ENCODE measurements around the gene CTNNA3.

CTNNA3 gene

GRCh38 chr10:66964946-66965345, 731.0 kb downstream of the CTNNA3 start:
- Histone ChIP-seq H3K4me2 (ENCODE audit: low read depth, low read length, poor library complexity, severe bottlenecking) (no peak overlapping the region), H3K36me3 (ENCODE audit: low read length) (no peaks in the 10 kb centered on the region), H3F3A (ENCODE audit: insufficient read depth) (no peaks in the 10 kb centered on the region), H3K27ac (ENCODE audit: low read depth, low read length) (no peak overlapping the region), H3K27me3 (ENCODE audit: low read length) (no peaks in the 10 kb centered on the region), H3K9ac (ENCODE audit: low read length) (no peak overlapping the region), H4K20me1 (ENCODE audit: low read depth, low read length) (no peaks in the 10 kb centered on the region), H3K9me2 (replicated peaks; ENCODE audit: insufficient read depth, low read length) (no peaks in the 10 kb centered on the region), H2AFZ (ENCODE audit: low read depth, low read length, severe bottlenecking) (no peak overlapping the region), H3K9me3 (ENCODE audit: insufficient read depth, low read length) (no peaks in the 10 kb centered on the region), H3K4me3 (ENCODE audit: insufficient read depth, low read length, poor library complexity, severe bottlenecking) (no peak overlapping the region), H3K79me2 (ENCODE audit: insufficient read depth, low read length) (no peaks in the 10 kb centered on the region)
- TF ChIP-seq EZH2phosphoT487 (conservative IDR thresholded peaks at IDR 0.05; ENCODE audit: low read length) (no peak), CTCF (IDR thresholded peaks at IDR 0.05; ENCODE audit: insufficient read depth, low read length, poor library complexity, severe bottlenecking) (no peak)

- Histone ChIP-seq H3K27me3 (ENCODE audit: low read length) (no peaks in the 10 kb centered on the region), H3K9me2 (replicated peaks; ENCODE audit: insufficient read depth, low read length) (no peaks in the 10 kb centered on the region), H2AFZ (ENCODE audit: low read depth, low read length, severe bottlenecking) (no peak overlapping the region), H3K4me3 (ENCODE audit: insufficient read depth, low read length, poor library complexity, severe bottlenecking) (no peak overlapping the region), H3F3A (ENCODE audit: insufficient read depth) (no peaks in the 10 kb centered on the region), H3K9ac (ENCODE audit: low read length) (no peak overlapping the region), H3K36me3 (ENCODE audit: low read length) (no peaks in the 10 kb centered on the region), H3K4me2 (ENCODE audit: low read depth, low read length, poor library complexity, severe bottlenecking) (no peak overlapping the region), H3K79me2 (ENCODE audit: insufficient read depth, low read length) (no peaks in the 10 kb centered on the region), H4K20me1 (ENCODE audit: low read depth, low read length) (no peaks in the 10 kb centered on the region), H3K9me3 (ENCODE audit: insufficient read depth, low read length) (no peaks in the 10 kb centered on the region), H3K27ac (ENCODE audit: low read depth, low read length) (no peak overlapping the region)
- TF ChIP-seq EZH2phosphoT487 (conservative IDR thresholded peaks at IDR 0.05; ENCODE audit: low read length) (no peak), CTCF (IDR thresholded peaks at IDR 0.05; ENCODE audit: insufficient read depth, low read length, poor library complexity, severe bottlenecking) (no peak)
Observed at GRCh38 chr10:66958466-66958865, 737.5 kb downstream of the CTNNA3 start.

- H3K27ac ChIP-seq (ENCODE audit: low read depth, low read length): no peak overlapping the region
- TF ChIP-seq EZH2phosphoT487 (conservative IDR thresholded peaks at IDR 0.05; ENCODE audit: low read length) (no peak), CTCF (IDR thresholded peaks at IDR 0.05; ENCODE audit: insufficient read depth, low read length, poor library complexity, severe bottlenecking) (no peak)
- no peak overlapping the region for H3K4me2 ChIP-seq (ENCODE audit: low read depth, low read length, poor library complexity, severe bottlenecking)
- no peak overlapping the region for H2AFZ ChIP-seq (ENCODE audit: low read depth, low read length, severe bottlenecking)
- no peak overlapping the region for H3K4me3 ChIP-seq (ENCODE audit: insufficient read depth, low read length, poor library complexity, severe bottlenecking)
- no peaks in the 10 kb centered on the region for H3K9me3 ChIP-seq (ENCODE audit: insufficient read depth, low read length)
- no peaks in the 10 kb centered on the region for H3K9me2 ChIP-seq (replicated peaks; ENCODE audit: insufficient read depth, low read length)
- no peaks in the 10 kb centered on the region for H3K27me3 ChIP-seq (ENCODE audit: low read length)
- no peaks in the 10 kb centered on the region for H3F3A ChIP-seq (ENCODE audit: insufficient read depth)
- no peaks in the 10 kb centered on the region for H3K79me2 ChIP-seq (ENCODE audit: insufficient read depth, low read length)
- H4K20me1 ChIP-seq (ENCODE audit: low read depth, low read length): no peaks in the 10 kb centered on the region
- no peaks in the 10 kb centered on the region for H3K36me3 ChIP-seq (ENCODE audit: low read length)
- no peak overlapping the region for H3K9ac ChIP-seq (ENCODE audit: low read length)
Observed at GRCh38 chr10:66951896-66952295, 744.1 kb downstream of the CTNNA3 start.
